Thoracic aorta (tissue), 2 donors: ENCODE data around the gene ASTN2. TPM values are rescaled to one million over a fixed set of nuclear protein-coding genes. Genes with fewer than 3 reads are reported as not detected.

Experiments used
- ATAC-seq: fragments of 150-250 bp; one replicate; pipeline ENCODE4 v1.8.0; 2017; ENCODE audit warnings: low read depth; ENCODE audit not compliant: insufficient number of reproducible peaks, low FRiP score
- DNase-seq: peaks from one replicate; pipeline ENCODE4 v3.0.0-alpha.2; 2020; ENCODE audit warnings: low spot score
- H3K27ac ChIP-seq, 2 donors: fragments of 200-600 bp; sonication (generic); 1 replicate in 1 of 2; 2 replicates in 1 of 2; pipeline ENCODE4 v1.5.1; 2016; ENCODE audit warnings: mild to moderate bottlenecking in 2 of 2, moderate library complexity in 2 of 2
- H3K27me3 ChIP-seq: fragments of 200-600 bp; sonication (generic); replicated peaks from 2 replicates; pipeline ENCODE4 v1.6.0; 2016; ENCODE audit warnings: mild to moderate bottlenecking; ENCODE audit not compliant: insufficient read depth
- H3K36me3 ChIP-seq: fragments of 200-600 bp; sonication (generic); one replicate; pipeline ENCODE4 v1.5.1; 2016
- H3K4me1 ChIP-seq, 2 donors: fragments of 200-600 bp; sonication (generic); 1 replicate in 1 of 2; 2 replicates in 1 of 2; pipeline versions ENCODE4 v1.5.1 to v1.6.0; 2016; ENCODE audit warnings: low read depth in 2 of 2, mild to moderate bottlenecking in 1 of 2; ENCODE audit not compliant: control insufficient read depth in 1 of 2
- H3K4me3 ChIP-seq: fragments of 200-600 bp; sonication (generic); 2 replicates; pipeline ENCODE4 v1.5.1; 2016; ENCODE audit warnings: mild to moderate bottlenecking
- H3K9me3 ChIP-seq: fragments of 200-600 bp; sonication (generic); 2 replicates; pipeline ENCODE4 v1.5.1; 2016
- total RNA-seq, 2 donors: library from RNA; depleted of rRNA; stranded (reverse); fragments of >200 nt; gene quantifications; one replicate each; pipeline versions ENCODE4 v1.1.0 to v1.2.3, GENCODE V29; 2016
- TF ChIP-seq, protein P1 (sequence below): fragments of 200-600 bp; sonication (generic); IDR thresholded peaks from one replicate; pipeline ENCODE4 v1.5.1; 2019; ENCODE audit warnings: antibody characterized with exemption

ASTN2 gene
- total RNA-seq, 2 donors from 2014 or later: 6.8 to 7.1 TPM

- DNase-seq (no peak), ATAC-seq (no peak)
- H3K27ac ChIP-seq: no peak overlapping the region
- no peaks in the 10 kb centered on the region for H3K4me1 ChIP-seq
- no peak overlapping the region for H3K4me3 ChIP-seq
- no peaks in the 10 kb centered on the region for H3K9me3 ChIP-seq
- H3K27me3 ChIP-seq: no peaks in the 10 kb centered on the region
- TF ChIP-seq, protein P1, sequence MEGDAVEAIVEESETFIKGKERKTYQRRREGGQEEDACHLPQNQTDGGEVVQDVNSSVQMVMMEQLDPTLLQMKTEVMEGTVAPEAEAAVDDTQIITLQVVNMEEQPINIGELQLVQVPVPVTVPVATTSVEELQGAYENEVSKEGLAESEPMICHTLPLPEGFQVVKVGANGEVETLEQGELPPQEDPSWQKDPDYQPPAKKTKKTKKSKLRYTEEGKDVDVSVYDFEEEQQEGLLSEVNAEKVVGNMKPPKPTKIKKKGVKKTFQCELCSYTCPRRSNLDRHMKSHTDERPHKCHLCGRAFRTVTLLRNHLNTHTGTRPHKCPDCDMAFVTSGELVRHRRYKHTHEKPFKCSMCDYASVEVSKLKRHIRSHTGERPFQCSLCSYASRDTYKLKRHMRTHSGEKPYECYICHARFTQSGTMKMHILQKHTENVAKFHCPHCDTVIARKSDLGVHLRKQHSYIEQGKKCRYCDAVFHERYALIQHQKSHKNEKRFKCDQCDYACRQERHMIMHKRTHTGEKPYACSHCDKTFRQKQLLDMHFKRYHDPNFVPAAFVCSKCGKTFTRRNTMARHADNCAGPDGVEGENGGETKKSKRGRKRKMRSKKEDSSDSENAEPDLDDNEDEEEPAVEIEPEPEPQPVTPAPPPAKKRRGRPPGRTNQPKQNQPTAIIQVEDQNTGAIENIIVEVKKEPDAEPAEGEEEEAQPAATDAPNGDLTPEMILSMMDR: no peak
- peaks cover 3% of the 10 kb centered on the region for H3K36me3 ChIP-seq
Measured at GRCh38 chr9:116383133-116383532, 1031.7 kb downstream of the ASTN2 start.

GRCh38 chr9:116382053-116382452, 1032.8 kb downstream of the ASTN2 start:
- H3K27ac ChIP-seq: no peak overlapping the region
- no peaks in the 10 kb centered on the region for H3K27me3 ChIP-seq
- H3K9me3 ChIP-seq: no peaks in the 10 kb centered on the region
- H3K4me3 ChIP-seq: no peak overlapping the region
- DNase-seq (no peak), ATAC-seq (no peak)
- no peaks in the 10 kb centered on the region for H3K36me3 ChIP-seq
- TF ChIP-seq, protein P1: no peak
- H3K4me1 ChIP-seq: peaks cover 0 to 9% of the 10 kb centered on the region in 2 donors

GRCh38 chr9:116381350-116381749, 1033.5 kb downstream of the ASTN2 start:
- no peaks in the 10 kb centered on the region for H3K9me3 ChIP-seq
- ATAC-seq: no peak
- no peak overlapping the region for H3K27ac ChIP-seq
- no peaks in the 10 kb centered on the region for H3K27me3 ChIP-seq
- no peaks in the 10 kb centered on the region for H3K36me3 ChIP-seq
- TF ChIP-seq, protein P1: no peak
- H3K4me1 ChIP-seq: peaks cover 0 to 14% of the 10 kb centered on the region in 2 donors
- no peak overlapping the region for H3K4me3 ChIP-seq
- DNase-seq: no peak

DNA sequence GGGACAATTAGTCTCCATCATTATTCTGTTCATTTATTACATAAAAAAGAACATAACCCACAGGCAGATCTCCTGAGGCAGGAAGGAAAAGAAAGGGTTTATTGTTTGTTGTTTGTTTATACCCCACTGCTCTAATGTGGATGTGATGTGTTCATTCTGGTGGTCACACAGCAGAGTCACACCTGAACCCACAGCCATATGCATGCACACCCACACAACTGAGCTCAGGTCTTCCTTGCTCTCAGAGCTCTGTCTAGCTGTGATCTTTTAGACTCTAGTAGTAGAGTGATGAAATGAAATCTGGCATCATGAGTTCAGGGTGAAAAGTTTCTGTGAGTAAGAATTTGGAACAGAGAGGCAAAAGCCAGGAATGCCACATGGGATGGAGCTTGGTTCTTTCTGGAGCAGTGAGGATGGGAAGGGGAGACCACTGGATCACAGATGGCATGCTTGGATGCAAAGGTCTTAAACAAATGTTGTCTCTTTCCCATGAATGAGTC, 1034.3 kb downstream of the ASTN2 start:
- TF ChIP-seq, protein P1: no peak
- H3K36me3 ChIP-seq: no peaks in the 10 kb centered on the region
- no peak overlapping the region for H3K4me3 ChIP-seq
- no peak overlapping the region for H3K27ac ChIP-seq
- ATAC-seq (no peak), DNase-seq (no peak)
- peaks cover 0 to 14% of the 10 kb centered on the region in 2 donors for H3K4me1 ChIP-seq
- no peaks in the 10 kb centered on the region for H3K27me3 ChIP-seq
- H3K9me3 ChIP-seq: no peaks in the 10 kb centered on the region

- Histone ChIP-seq H3K4me1 (peaks cover 0 to 14% of the 10 kb centered on the region in 2 donors), H3K9me3 (no peaks in the 10 kb centered on the region), H3K27me3 (no peaks in the 10 kb centered on the region), H3K27ac (no peak overlapping the region), H3K36me3 (no peaks in the 10 kb centered on the region), H3K4me3 (no peak overlapping the region)
- TF ChIP-seq, protein P1: no peak
- DNase-seq (no peak), ATAC-seq (no peak)
Measured at GRCh38 chr9:116379821-116380220, 1035.0 kb downstream of the ASTN2 start.
